Fibroblast of the aortic adventitia (primary cell): ENCODE measurements around the gene MORN1. TPM values are rescaled to one million over a fixed set of nuclear protein-coding genes. Genes with fewer than 3 reads are reported as not detected.

Source experiments
- DNase-seq: peaks from one replicate; pipeline ENCODE4 v3.0.0-alpha.2; 2010; ENCODE audit warnings: low read depth
- H3K4me3 ChIP-seq: 2 replicates; pipeline ENCODE4 v1.5.1; 2011; ENCODE audit warnings: low read depth, mild to moderate bottlenecking, control low read depth, low read length, moderate library complexity
- CTCF ChIP-seq: IDR thresholded peaks from 2 replicates; pipeline ENCODE4 v1.5.1; 2011; ENCODE audit warnings: mild to moderate bottlenecking, low read length, control low read depth, inconsistent platforms; ENCODE audit not compliant: insufficient read depth
- total RNA-seq: library from RNA; depleted of rRNA; stranded (reverse); fragments of >200 nt; gene quantifications from 2 replicates; pipeline ENCODE4 v1.2.3, GENCODE V29; 2012; ENCODE audit warnings: low replicate concordance

Gene MORN1
- total RNA-seq, 1 donor = 11.8 TPM

- H3K4me3 ChIP-seq = no peak overlapping the region
- TF ChIP-seq CTCF = no peak
- DNase-seq = no peak
These were observed 31.2 kb upstream of the MORN1 start for GRCh38 chr1:2422523-2422922.

- no peak for DNase-seq
- TF ChIP-seq CTCF = no peak
- H3K4me3 ChIP-seq = no peak overlapping the region
These were observed 28.1 kb upstream of the MORN1 start for GRCh38 chr1:2419416-2419815.

DNA sequence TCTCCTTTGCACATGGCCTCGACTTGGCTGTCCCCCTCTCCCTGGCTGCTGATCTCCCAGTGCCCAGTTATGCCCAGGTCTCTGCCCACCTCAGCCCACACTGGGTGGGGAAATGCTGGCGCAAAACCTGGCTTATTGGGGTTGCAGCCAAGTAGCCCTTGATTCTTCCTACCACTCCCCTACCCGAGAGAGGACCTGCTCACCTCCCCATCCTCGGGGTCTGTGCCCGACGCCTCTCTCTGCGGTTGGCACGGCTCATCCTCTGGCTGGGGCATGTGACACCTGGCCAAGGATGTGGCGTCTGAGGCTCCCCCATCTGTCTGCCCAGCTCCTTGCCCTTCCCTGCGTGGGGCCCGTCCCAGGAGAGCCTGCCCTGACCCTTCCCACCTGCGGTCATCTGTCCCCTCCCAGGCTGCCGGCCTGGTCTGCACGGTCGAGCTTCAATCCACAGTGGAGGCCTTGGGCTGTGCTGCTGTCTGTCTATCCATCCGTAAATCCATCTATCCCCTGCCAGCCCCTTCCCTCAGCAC lies 27.5 kb upstream of the MORN1 start:
- no peak for DNase-seq
- H3K4me3 ChIP-seq = no peak overlapping the region
- TF ChIP-seq CTCF = no peak

DNA sequence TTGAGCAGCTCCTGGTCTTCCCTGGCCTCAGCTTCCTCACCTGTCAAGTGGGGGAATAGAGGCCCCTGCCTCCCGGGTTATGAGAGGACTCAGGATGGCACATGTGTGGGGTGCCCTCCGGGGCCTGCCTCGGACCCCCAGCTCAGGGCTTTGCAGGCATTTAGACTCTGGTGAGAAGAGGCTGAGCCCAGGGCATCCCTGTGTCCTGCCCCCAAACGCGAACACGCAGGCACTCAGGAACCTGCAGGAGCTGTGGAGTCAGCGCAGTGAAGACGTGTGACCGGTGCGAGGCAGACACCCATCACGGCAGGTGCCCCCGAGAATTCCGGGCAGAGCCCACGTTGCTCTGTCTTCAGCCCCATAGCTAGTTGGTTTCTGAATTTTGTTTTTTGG lies 26.5 kb upstream of the MORN1 start:
- no peak for DNase-seq
- no peak for TF ChIP-seq CTCF
- no peak overlapping the region for H3K4me3 ChIP-seq

DNA sequence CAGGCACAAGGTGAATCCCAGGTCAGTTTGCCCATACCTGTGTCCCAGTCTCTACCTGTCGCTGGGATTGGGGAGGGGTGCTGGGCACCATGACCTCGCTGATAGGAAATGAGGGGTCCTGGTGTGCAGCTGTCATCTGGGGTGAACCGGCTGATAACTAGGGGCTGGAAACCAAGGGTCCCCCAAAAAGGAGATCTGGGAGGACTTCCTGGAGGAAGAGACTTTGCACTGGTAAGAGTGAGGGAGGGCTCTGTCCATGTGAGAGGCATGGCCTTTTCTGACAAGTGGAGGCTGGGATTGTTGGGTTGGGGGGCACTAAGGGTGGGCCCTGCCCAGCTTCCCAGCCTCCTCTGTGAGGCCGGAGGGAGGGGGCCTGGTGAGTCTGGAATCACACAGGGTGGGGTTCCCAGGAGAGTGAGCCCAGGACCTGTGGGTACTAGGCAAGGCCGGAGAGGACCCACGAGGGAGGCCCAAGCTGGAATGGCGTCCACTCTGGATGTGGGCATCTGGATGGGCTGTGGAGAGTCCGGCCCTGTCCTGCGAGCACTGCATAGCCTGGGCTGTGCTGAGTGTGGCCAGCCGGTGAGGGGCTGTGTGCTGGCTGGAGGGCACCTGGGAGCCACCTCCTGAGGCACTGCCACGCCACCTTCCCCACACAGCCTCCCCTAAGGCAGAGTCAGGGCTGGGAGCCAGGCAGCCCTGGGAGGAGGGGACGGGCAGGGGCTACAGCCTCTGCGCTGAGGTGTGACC lies 25.9 kb upstream of the MORN1 start:
- H3K4me3 ChIP-seq = no peak overlapping the region
- TF ChIP-seq CTCF = no peak
- DNase-seq = no peak

DNA sequence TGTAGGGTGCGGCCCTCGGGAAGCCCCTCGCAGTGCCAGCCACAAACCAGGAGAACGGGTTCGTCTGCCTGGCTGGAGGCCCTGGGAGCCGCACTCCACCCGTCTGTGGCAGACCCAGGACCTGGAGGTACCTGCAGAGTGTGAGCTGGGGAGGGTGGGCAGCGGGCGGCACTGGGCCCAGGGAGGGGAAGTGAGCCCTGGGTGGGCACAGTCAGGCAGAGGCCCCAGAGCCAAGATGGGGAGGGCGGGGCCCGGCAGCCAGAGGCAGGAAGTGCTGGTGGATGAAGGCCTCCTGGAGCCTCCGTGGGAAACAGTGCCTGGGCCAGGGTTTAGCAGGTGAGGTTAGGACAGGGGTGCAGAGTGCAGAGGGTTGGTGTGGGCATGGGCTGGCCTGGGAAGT lies 25.0 kb upstream of the MORN1 start:
- TF ChIP-seq CTCF = no peak

DNA sequence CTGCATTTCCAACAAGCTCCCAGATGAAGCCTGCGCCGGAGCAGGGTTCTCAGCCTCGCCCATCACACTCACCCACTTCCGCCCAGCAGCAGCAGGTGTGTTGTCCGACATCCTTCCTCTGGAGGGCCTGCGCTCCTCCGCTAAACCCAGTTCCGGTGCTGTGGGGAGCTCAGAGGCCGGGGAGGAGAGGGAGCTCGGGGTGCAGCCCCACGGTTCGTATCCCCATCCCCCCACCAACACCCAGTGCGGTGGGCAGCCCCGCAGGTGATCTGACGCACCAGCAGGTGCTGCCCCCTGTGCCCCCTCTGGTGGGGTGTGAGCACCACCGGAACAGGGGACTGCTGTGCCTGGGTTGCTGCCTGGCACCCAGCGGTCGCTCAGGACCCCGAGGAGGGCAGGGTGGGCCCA lies 24.5 kb upstream of the MORN1 start:
- H3K4me3 ChIP-seq = no peak overlapping the region
- no peak for TF ChIP-seq CTCF
- DNase-seq = no peak

More for the DNA sequence above, 25.0 kb upstream of the MORN1 start:
- DNase-seq = no peak
- H3K4me3 ChIP-seq = no peak overlapping the region
